ENCODE results near the gene ETV6.

- TF ChIP-seq CTCF (IDR thresholded peaks at IDR 0.05) (no peak), POLR2AphosphoS5 (IDR thresholded peaks at IDR 0.05) (no peak)
These were observed 39.4 kb downstream of the ETV6 start for GRCh38 chr12:11688831-11689230.
